Endothelial cell of umbilical vein (primary cell): ENCODE data around the gene SLC9A2. TPM values are rescaled to one million over a fixed set of nuclear protein-coding genes. Genes with fewer than 3 reads are reported as not detected.

ENCODE experiments used
- BruUV-seq: library from RNA; stranded (reverse); fragments of 400-500 nt; replicated peaks from 2 replicates; lab custom pipeline; 2021; lab: Mats Ljungman, UMichigan
- CTCF ChIA-PET: fragments of 300-600, 350-600 bp; sonication (Branson Sonifier 250); formaldehyde crosslinking; loops from one replicate; lab custom pipeline; 2021; ENCODE audit warnings: antibody characterized with exemption, inconsistent platforms; lab: Charles Lee
- POLR2A ChIA-PET: fragments of 300-600, 350-600 bp; sonication (Branson Sonifier 250); formaldehyde crosslinking; loops from one replicate; lab custom pipeline; 2021; ENCODE audit warnings: antibody characterized with exemption, inconsistent platforms; lab: Charles Lee
- DNase-seq: peaks from one replicate; pipeline ENCODE4 v3.0.0-alpha.2; 2011; ENCODE audit warnings: low read depth, low spot score
- FAIRE-seq: peaks from 2 replicates; lab custom pipeline; 2011; peaks lifted over from hg19 to GRCh38; lab: Jason Lieb, UNC
- H2AFZ ChIP-seq: 2 replicates; pipeline ENCODE4 v1.6.0; 2012; ENCODE audit warnings: low read depth, low read length, control low read depth, inconsistent platforms
- H3K27ac ChIP-seq: 2 replicates; pipeline ENCODE4 v1.5.1; 2011; ENCODE audit warnings: low read depth, mild to moderate bottlenecking, control low read depth, low read length, moderate library complexity; ENCODE audit not compliant: insufficient read depth
- H3K27me3 ChIP-seq, 2 experiments: 2 replicates each; pipeline versions ENCODE4 v1.6.0 to v1.6.1; 2011; ENCODE audit warnings: low read length in 2 of 2, mixed read lengths in 1 of 2; ENCODE audit not compliant: control insufficient read depth in 2 of 2, insufficient read depth in 2 of 2
- H3K36me3 ChIP-seq, 2 experiments: 2 replicates in 1 of 2; 3 replicates in 1 of 2; pipeline ENCODE4 v1.5.1; 2011; ENCODE audit warnings: low read length in 2 of 2, mild to moderate bottlenecking in 1 of 2, moderate library complexity in 1 of 2; ENCODE audit not compliant: control insufficient read depth in 2 of 2, insufficient read depth in 2 of 2; ENCODE audit errors: extremely low read depth in 1 of 2
- H3K4me1 ChIP-seq: 3 replicates; pipeline ENCODE4 v1.5.1; 2011; ENCODE audit warnings: mild to moderate bottlenecking, low read length; ENCODE audit not compliant: control insufficient read depth, insufficient read depth; ENCODE audit errors: extremely low read depth
- H3K4me2 ChIP-seq: 2 replicates; pipeline ENCODE4 v1.6.1; 2011; ENCODE audit warnings: low read length, control low read depth, mixed read lengths; ENCODE audit not compliant: insufficient read depth
- H3K4me3 ChIP-seq, 3 experiments: fragments of 200-600 bp in 1 of 3; sonication (generic), shearing (Covaris generic) in 1 of 3; replicated peaks in 1 of 3; 2 replicates each; pipeline ENCODE4 v1.5.1; 2011 to 2016; ENCODE audit warnings: control low read depth in 3 of 3, low read length in 3 of 3, mild to moderate bottlenecking in 2 of 3, inconsistent platforms in 1 of 3, low read depth in 1 of 3, moderate library complexity in 1 of 3; ENCODE audit not compliant: insufficient read depth in 1 of 3
- H3K79me2 ChIP-seq: 2 replicates; pipeline ENCODE4 v1.6.0; 2012; ENCODE audit warnings: low read length, inconsistent platforms; ENCODE audit not compliant: control insufficient read depth, insufficient read depth
- H3K9ac ChIP-seq: replicated peaks from 2 replicates; pipeline ENCODE3; 2011; ENCODE audit warnings: low read length, control low read depth; ENCODE audit not compliant: insufficient read depth; ENCODE audit errors: extremely low read depth
- H3K9me1 ChIP-seq: replicated peaks from 3 replicates; pipeline ENCODE4 v1.6.0; 2011; ENCODE audit warnings: mild to moderate bottlenecking, low read length; ENCODE audit not compliant: control insufficient read depth, insufficient read depth; ENCODE audit errors: extremely low read depth
- H3K9me3 ChIP-seq: replicated peaks from 2 replicates; pipeline ENCODE4 v1.5.1; 2012; ENCODE audit warnings: low read length, inconsistent platforms; ENCODE audit not compliant: control insufficient read depth, insufficient read depth
- H4K20me1 ChIP-seq: replicated peaks from 2 replicates; pipeline ENCODE3; 2011; ENCODE audit warnings: mild to moderate bottlenecking, low read length; ENCODE audit not compliant: control insufficient read depth, insufficient read depth; ENCODE audit errors: extremely low read depth
- CTCF ChIP-seq, 2 donors: IDR thresholded peaks; 1 replicate in 1 of 2; 2 replicates in 1 of 2; pipeline ENCODE4 v1.5.1; 2011; ENCODE audit warnings: low read length in 2 of 2, mild to moderate bottlenecking in 2 of 2, moderate library complexity in 2 of 2, control low read depth in 1 of 2, inconsistent platforms in 1 of 2, low read depth in 1 of 2; ENCODE audit not compliant: insufficient read depth in 1 of 2; ENCODE audit errors: extremely low read depth in 1 of 2
- EZH2 ChIP-seq: IDR thresholded peaks from 2 replicates; pipeline ENCODE4 v1.6.1; 2012; ENCODE audit warnings: borderline replicate concordance, low read depth, mild to moderate bottlenecking, moderate library complexity, low read length, inconsistent platforms; ENCODE audit not compliant: severe bottlenecking
- FOS ChIP-seq: IDR thresholded peaks from 2 replicates; pipeline ENCODE4 v1.6.1; 2011; ENCODE audit warnings: mild to moderate bottlenecking, low read length, moderate library complexity, borderline replicate concordance; ENCODE audit not compliant: insufficient read depth
- GATA2 ChIP-seq: IDR thresholded peaks from 2 replicates; pipeline ENCODE4 v1.7.0; 2011; ENCODE audit warnings: low read depth, mild to moderate bottlenecking, moderate library complexity, mixed read lengths, low read length; ENCODE audit not compliant: insufficient read length, insufficient read depth
- JUN ChIP-seq: IDR thresholded peaks from 2 replicates; pipeline ENCODE4 v1.6.1; 2011; ENCODE audit warnings: borderline replicate concordance, low read depth; ENCODE audit not compliant: insufficient read length, insufficient read depth
- MYC ChIP-seq: IDR thresholded peaks from one replicate; pipeline ENCODE4 v1.6.1; 2011; ENCODE audit warnings: mild to moderate bottlenecking, low read depth, low read length
- POLR2A ChIP-seq: IDR thresholded peaks from 2 replicates; pipeline ENCODE4 v1.6.1; 2012; ENCODE audit warnings: low read depth, mild to moderate bottlenecking, control low read depth, low read length
- POLR2AphosphoS5 ChIP-seq: IDR thresholded peaks from 2 replicates; pipeline ENCODE4 v1.6.1; 2012; ENCODE audit warnings: low read depth, mild to moderate bottlenecking, control low read depth, low read length, moderate library complexity; ENCODE audit not compliant: insufficient read depth
- dilution Hi-C: fragments of 300-500 bp; cut with MboI; formaldehyde crosslinking; loops from one replicate; pipeline ENCODE4 v1.15.0; 2019; ENCODE audit warnings: low sequenced_read_pairs; ENCODE audit not compliant: extremely low pct_ligation_motif_present
- intact Hi-C: fragments of 100-400 bp; cut with micrococcal nuclease; formaldehyde crosslinking; loops from one replicate; pipeline ENCODE4 v1.10.0; 2022
- polyA plus RNA-seq, 4 experiments: library from polyadenylated mRNA; depleted of rRNA in 3 of 4; stranded (reverse) in 3 of 4; unstranded in 1 of 4; fragments of >200 nt; gene quantifications; 2 replicates each; pipeline versions ENCODE4 v1.2.1 to v1.2.3, GENCODE V29; 2011 to 2012; ENCODE audit warnings: missing spikeins in 1 of 4
- total RNA-seq: library from RNA; stranded (reverse); gene quantifications from 2 replicates; pipeline ENCODE4 v1.2.3, GENCODE V29; 2021

Gene SLC9A2
- total and polyA plus RNA-seq, 2 donors (not counting 3 experiments of a cell fraction or from before 2014, with no cell fraction given): 0.03 TPM; not detected in 1

GRCh38 chr2:102591491-102592045, 27.8 kb upstream of the SLC9A2 start:
- CTCF ChIA-PET: interaction anchor here (1.3 to 4.3 kb wide), 5 partner anchors 14 to 120 kb away, joined by 4 to 70 read pairs (median 5); partner anchors contain the start of gene SLC9A4
- Histone ChIP-seq H3K9ac (no peak overlapping the region), H3K4me3 (no peak overlapping the region), H4K20me1 (no peaks in the 10 kb centered on the region), H3K79me2 (no peaks in the 10 kb centered on the region), H3K36me3 (no peaks in the 10 kb centered on the region), H3K9me3 (no peaks in the 10 kb centered on the region), H3K27me3 (peaks cover 12 to 20% of the 10 kb centered on the region in 2 experiments), H3K27ac (no peak overlapping the region), H3K4me1 (no peaks in the 10 kb centered on the region), H3K4me2 (no peak overlapping the region), H2AFZ (no peak overlapping the region), H3K9me1 (no peaks in the 10 kb centered on the region)
- no peak for DNase-seq
- intact Hi-C loops: loop anchor here (1.0 kb wide), 2 partner anchors 71 to 118 kb away; partner anchors contain the start of gene SLC9A4
- POLR2A ChIA-PET: no interaction called here
- TF ChIP-seq MYC (no peak), JUN (no peak), EZH2 (no peak), FOS (no peak)
- dilution Hi-C loops: loop anchor here (25.0 kb wide), 1 partner anchor 104 kb away; no protein-coding TSS in a partner anchor
- no TSS peak for BruUV-seq
- FAIRE-seq: no peak

DNA sequence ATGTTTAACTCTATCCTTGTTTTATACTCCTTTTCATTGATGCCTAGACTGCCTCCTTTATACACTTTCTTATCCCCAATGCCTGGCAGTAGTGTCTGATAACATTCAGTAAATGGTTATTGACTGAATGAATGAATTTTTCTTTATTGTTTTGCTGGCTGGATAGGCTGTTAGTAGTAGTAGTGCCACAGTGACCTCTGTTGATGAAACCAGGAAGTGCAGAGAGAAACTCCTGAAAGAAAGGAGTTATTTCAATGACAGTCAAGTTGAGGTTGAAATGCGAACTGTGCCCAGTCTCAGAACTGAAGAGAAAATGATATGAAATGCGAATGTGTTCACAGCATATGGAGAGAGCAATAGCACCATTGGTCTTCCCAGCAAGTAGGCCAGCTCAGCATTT, 26.8 kb upstream of the SLC9A2 start:
- no peak overlapping the region for H2AFZ ChIP-seq
- no peaks in the 10 kb centered on the region for H3K4me1 ChIP-seq
- dilution Hi-C loops (loop anchor here (25.0 kb wide), 1 partner anchor 105 kb away; no protein-coding TSS in a partner anchor), intact Hi-C loops (loop anchor here (1.0 kb wide), 2 partner anchors 72 to 119 kb away; partner anchors contain the start of gene SLC9A4)
- H3K9me3 ChIP-seq: no peaks in the 10 kb centered on the region
- H3K4me2 ChIP-seq: no peak overlapping the region
- no peaks in the 10 kb centered on the region for H3K9me1 ChIP-seq
- FAIRE-seq (peak; percentile 55), DNase-seq (peak; percentile 36)
- CTCF ChIA-PET: interaction anchor here (1.0 to 4.3 kb wide), 3 partner anchors 23 to 357 kb away, joined by 4 to 70 read pairs (median 6); partner anchors contain the start of gene SLC9A4
- POLR2A ChIA-PET: no interaction called here
- no peak overlapping the region for H3K27ac ChIP-seq
- TF ChIP-seq GATA2: no peak
- no peak for TF ChIP-seq POLR2A
- TF ChIP-seq MYC: no peak
- TF ChIP-seq CTCF (IDR thresholded peaks at IDR 0.05; ENCODE audit: extremely low read depth in 1 of 2, insufficient read depth in 1 of 2, low read depth in 1 of 2, low read length in 2 of 2): peak; percentile 38 to 52
- no peak for TF ChIP-seq POLR2AphosphoS5
- no peak for TF ChIP-seq EZH2
- peaks cover 12 to 20% of the 10 kb centered on the region in 2 experiments for H3K27me3 ChIP-seq
- no peaks in the 10 kb centered on the region for H3K36me3 ChIP-seq
- no peaks in the 10 kb centered on the region for H4K20me1 ChIP-seq
- no peak overlapping the region for H3K4me3 ChIP-seq
- BruUV-seq: no TSS peak
- no peaks in the 10 kb centered on the region for H3K79me2 ChIP-seq
- no peak overlapping the region for H3K9ac ChIP-seq
